Heart left ventricle (tissue), 16 donors: ENCODE results near the gene MNX1. TPM values are rescaled to one million over a fixed set of nuclear protein-coding genes. Genes with fewer than 3 reads are reported as not detected.

Source experiments
- ATAC-seq, 4 donors: fragments of 200-7000 bp; cut with Tn5 transposase; one replicate each; pipeline ENCODE4 v1.9.1; 2020 to 2022; ENCODE audit warnings: moderate library complexity in 4 of 4, mild to moderate bottlenecking in 3 of 4, moderate number of reproducible peaks in 1 of 4
- DNase-seq, 5 donors: peaks; one replicate each; pipeline ENCODE4 v3.0.0-alpha.2; 2020
- H3K27ac ChIP-seq, 12 donors: fragments of 200-600 bp; sonication (generic) in 4 of 12; one replicate each; pipeline versions ENCODE4 v1.5.0 to v1.8.0; 2016 to 2022; ENCODE audit warnings: mild to moderate bottlenecking in 2 of 12
- H3K27me3 ChIP-seq, 9 donors: fragments of 200-600 bp; sonication (generic) in 2 of 9; one replicate each; pipeline versions ENCODE4 v1.5.1 to v1.8.0; 2016 to 2022; ENCODE audit warnings: mild to moderate bottlenecking in 3 of 9
- H3K36me3 ChIP-seq, 9 donors: fragments of 200-600 bp; sonication (generic) in 2 of 9; one replicate each; pipeline versions ENCODE4 v1.5.0 to v1.8.0; 2018 to 2022; ENCODE audit warnings: mild to moderate bottlenecking in 2 of 9
- H3K4me1 ChIP-seq, 12 donors: fragments of 200-600 bp; sonication (generic) in 4 of 12; one replicate each; pipeline versions ENCODE4 v1.5.0 to v1.8.0; 2016 to 2022; ENCODE audit warnings: mild to moderate bottlenecking in 3 of 12
- H3K4me3 ChIP-seq, 12 donors: fragments of 200-600 bp; sonication (generic) in 4 of 12; one replicate each; pipeline versions ENCODE4 v1.5.0 to v1.8.0; 2017 to 2022; ENCODE audit warnings: mild to moderate bottlenecking in 9 of 12, moderate library complexity in 4 of 12
- H3K9me3 ChIP-seq, 12 donors: fragments of 200-600 bp; sonication (generic) in 4 of 12; one replicate each; pipeline versions ENCODE4 v1.5.0 to v1.8.0; 2016 to 2022; ENCODE audit warnings: mild to moderate bottlenecking in 1 of 12
- CTCF ChIP-seq, 12 donors: fragments of 200-600 bp; sonication (generic) in 4 of 12; IDR thresholded peaks; one replicate each; pipeline versions ENCODE4 v1.5.0 to v1.8.0; 2018 to 2022; ENCODE audit warnings: antibody characterized with exemption in 12 of 12, mild to moderate bottlenecking in 5 of 12
- POLR2A ChIP-seq, 2 donors: fragments of 450-650 bp; IDR thresholded peaks; one replicate each; pipeline ENCODE4 v1.6.1; 2017; ENCODE audit warnings: antibody characterized with exemption in 2 of 2, mild to moderate bottlenecking in 2 of 2, moderate library complexity in 2 of 2
- WGBS, 4 donors: extraction: QIAGEN DNeasy Blood & Tissue Kit in 2 of 4; methylation state at CpG; one replicate each; pipeline versions ENCODE4 v1.1.5 to v1.1.7; 2013 to 2018; 5-methylcytosine and 5-hydroxymethylcytosine counted together
- intact Hi-C, 10 donors: fragments of 100-400 bp; cut with DNase I; formaldehyde crosslinking; loops; one replicate each; pipeline versions ENCODE4 v1.11.1 to v1.14.2; 2022
- polyA plus RNA-seq, 2 donors: library from polyadenylated mRNA; stranded (reverse); fragments of 200-250 nt; gene quantifications; one replicate each; pipeline ENCODE4 v1.2.3, GENCODE V29; 2013
- total RNA-seq, 9 donors: library from RNA; depleted of rRNA in 2 of 9; stranded (reverse); fragments of >200 nt in 2 of 9; fragmentation: NEBNext Ultra II Directional in 3 of 9; extraction: Animal tissue kit (Norgen Biotek cat#: 25700) in 3 of 9; gene quantifications; one replicate each; pipeline versions ENCODE4 v1.1.0 to v1.2.4, GENCODE V29; 2016 to 2023
- donor health status: ischemic (EF 13 %, LVEDD 7.1; RV severe dilation, severe dysfunction).
- donor health status: healthy with polysubstance abuse.
- donor health status: DM: no; HTN: yes; CAD: no.
- donor health status: DM: no; HTN: no; CAD: no.
- donor health status: ischemic (EF 25% LVEDD 6.9; RV normal size, moderate dysfunction).
- donor health status: ischemic (EF 25% LVEDD 5.7; RV mildly dilated, moderate dysfunction).
- donor health status: healthy.
- donor health status: DM: yes; HTN: yes; CAD: no.
- donor health status: ischemic (EF 35%, LVEDD 5.7; RV mildly dilated, moderate dysfunction).
- donor health status: nonischemic (EF 11% LVEDD 7.7; RV severe dilation, severe dysfunction).
- donor health status: DM: yes; HTN: yes; CAD: no.
- donor health status: PGD.
- donor health status: ischemic (EF 29% LVEDD 5.4; RV normal size, mild dysfunction).
- donor health status: nonischemic (EF 23%, LVEDD 6.1; RV moderate dilation, normal function).

Gene MNX1
- total and polyA plus RNA-seq, 11 donors, result not detected

- no peak for DNase-seq
- H3K27ac ChIP-seq, result no peak overlapping the region
- H3K4me3 ChIP-seq, result no peak overlapping the region
- 92 to 96% (median 94%) methylated on average over 18 of the region's 18 CpGs for WGBS, 4 donors
- no peaks in the 10 kb centered on the region for H3K27me3 ChIP-seq
- H3K36me3 ChIP-seq, result peaks cover 0 to 100% (median 96%) of the 10 kb centered on the region in 9 donors
- no peaks in the 10 kb centered on the region for H3K4me1 ChIP-seq
- no peak for ATAC-seq
- intact Hi-C loops, result loop anchor here in 3 of 10 donors (10.0 kb wide), 2 partner anchors 293 to 313 kb away; no protein-coding TSS in a partner anchor
- no peak for TF ChIP-seq CTCF (IDR thresholded peaks at IDR 0.05)
- no peaks in the 10 kb centered on the region for H3K9me3 ChIP-seq
These were observed 48.3 kb downstream of the MNX1 start for GRCh38 chr7:156962145-156962544.

GRCh38 chr7:156956727-156957126 is 53.7 kb downstream of the MNX1 start:
- WGBS, 4 donors, result 74 to 86% (median 76%) methylated on average over 2 of the region's 2 CpGs

GRCh38 chr7:156954941-156955340 is 55.5 kb downstream of the MNX1 start:
- Histone ChIP-seq H3K4me3 (no peak overlapping the region), H3K9me3 (no peaks in the 10 kb centered on the region), H3K36me3 (peaks cover 0 to 80% (median 73%) of the 10 kb centered on the region in 9 donors), H3K27me3 (no peaks in the 10 kb centered on the region), H3K4me1 (peaks cover 0 to 23% (median 19%) of the 10 kb centered on the region in 12 donors), H3K27ac (no peak overlapping the region)
- intact Hi-C loops, result loop anchor here in 1 of 10 donors (10.0 kb wide), 1 partner anchor 320 kb away; no protein-coding TSS in a partner anchor
- ATAC-seq, result no peak
- WGBS, 4 donors, result 86 to 92% (median 90%) methylated on average over 2 of the region's 2 CpGs
- TF ChIP-seq CTCF (IDR thresholded peaks at IDR 0.05) (no peak), POLR2A (IDR thresholded peaks at IDR 0.05) (no peak)
- DNase-seq, result no peak

More at GRCh38 chr7:156956727-156957126, 53.7 kb downstream of the MNX1 start:
- Histone ChIP-seq H3K27ac (no peak overlapping the region), H3K4me1 (peaks cover 0 to 10% (median 5%) of the 10 kb centered on the region in 12 donors), H3K36me3 (peaks cover 0 to 98% (median 91%) of the 10 kb centered on the region in 9 donors), H3K9me3 (no peaks in the 10 kb centered on the region), H3K27me3 (no peaks in the 10 kb centered on the region), H3K4me3 (no peak overlapping the region)
- TF ChIP-seq POLR2A (IDR thresholded peaks at IDR 0.05) (no peak), CTCF (IDR thresholded peaks at IDR 0.05) (no peak)
- intact Hi-C loops, result loop anchor here in 1 of 10 donors (10.0 kb wide), 1 partner anchor 318 kb away; no protein-coding TSS in a partner anchor
- no peak for ATAC-seq
- DNase-seq, result no peak

Other genes with a start within 250 kb of the MNX1 start
- 10 to 100 TPM; 25.6 to 51.9 (median 38.7) TPM for gene LMBR1, start 117.5 kb downstream of the MNX1 start, total RNA-seq
- gene LMBR1, start 117.5 kb downstream of the MNX1 start, polyA plus RNA-seq, result 10 to 100 TPM in 1 of 2 donors, 1 to 10 TPM in 1; 5.8 to 25.6 TPM
- 10 to 100 TPM in 3 of 9 donors, 1 to 10 TPM in 6; 6.0 to 12.2 (median 9.1) TPM for gene NOM1, start 61.0 kb downstream of the MNX1 start, total RNA-seq
- 1 to 10 TPM; 6.6 to 9.0 TPM for gene NOM1, start 61.0 kb downstream of the MNX1 start, polyA plus RNA-seq
- 10 to 100 TPM; 41.4 to 57.5 (median 48.3) TPM for gene UBE3C, start 128.3 kb upstream of the MNX1 start, total RNA-seq
- 10 to 100 TPM; 11.0 to 47.2 TPM for gene UBE3C, start 128.3 kb upstream of the MNX1 start, polyA plus RNA-seq